ENCODE results near the gene CA10.

DNA sequence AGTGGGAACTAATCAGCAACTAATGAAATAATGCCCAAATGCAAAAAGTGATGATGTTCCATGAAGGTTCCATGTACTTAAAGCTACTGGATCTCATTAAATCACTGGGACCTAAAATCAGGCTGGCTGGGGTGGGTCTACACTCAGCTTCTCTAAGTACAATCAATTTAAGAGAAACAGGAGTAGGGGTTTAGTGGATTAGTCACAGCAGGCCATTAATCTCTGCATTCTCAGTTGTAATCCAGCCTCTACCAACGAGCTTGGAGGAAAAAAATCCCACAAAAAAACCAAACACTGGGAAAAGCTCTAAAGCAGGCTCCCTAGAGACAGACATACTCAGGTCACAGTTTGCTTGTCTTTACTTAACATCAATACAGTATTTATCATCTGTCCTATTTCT lies 15.0 kb downstream of the CA10 start:
- TF ChIP-seq POLR2AphosphoS5 (IDR thresholded peaks at IDR 0.05; ENCODE audit: low read depth) (no peak), GABPA (IDR thresholded peaks at IDR 0.05; ENCODE audit: low read depth) (no peak), SPI1 (IDR thresholded peaks at IDR 0.05; ENCODE audit: borderline replicate concordance, low read depth) (no peak)
- TF ChIP-seq, protein P1, sequence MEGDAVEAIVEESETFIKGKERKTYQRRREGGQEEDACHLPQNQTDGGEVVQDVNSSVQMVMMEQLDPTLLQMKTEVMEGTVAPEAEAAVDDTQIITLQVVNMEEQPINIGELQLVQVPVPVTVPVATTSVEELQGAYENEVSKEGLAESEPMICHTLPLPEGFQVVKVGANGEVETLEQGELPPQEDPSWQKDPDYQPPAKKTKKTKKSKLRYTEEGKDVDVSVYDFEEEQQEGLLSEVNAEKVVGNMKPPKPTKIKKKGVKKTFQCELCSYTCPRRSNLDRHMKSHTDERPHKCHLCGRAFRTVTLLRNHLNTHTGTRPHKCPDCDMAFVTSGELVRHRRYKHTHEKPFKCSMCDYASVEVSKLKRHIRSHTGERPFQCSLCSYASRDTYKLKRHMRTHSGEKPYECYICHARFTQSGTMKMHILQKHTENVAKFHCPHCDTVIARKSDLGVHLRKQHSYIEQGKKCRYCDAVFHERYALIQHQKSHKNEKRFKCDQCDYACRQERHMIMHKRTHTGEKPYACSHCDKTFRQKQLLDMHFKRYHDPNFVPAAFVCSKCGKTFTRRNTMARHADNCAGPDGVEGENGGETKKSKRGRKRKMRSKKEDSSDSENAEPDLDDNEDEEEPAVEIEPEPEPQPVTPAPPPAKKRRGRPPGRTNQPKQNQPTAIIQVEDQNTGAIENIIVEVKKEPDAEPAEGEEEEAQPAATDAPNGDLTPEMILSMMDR (IDR thresholded peaks at IDR 0.05; ENCODE audit: insufficient read depth, low read length) = no peak
- TF ChIP-seq, protein P2, sequence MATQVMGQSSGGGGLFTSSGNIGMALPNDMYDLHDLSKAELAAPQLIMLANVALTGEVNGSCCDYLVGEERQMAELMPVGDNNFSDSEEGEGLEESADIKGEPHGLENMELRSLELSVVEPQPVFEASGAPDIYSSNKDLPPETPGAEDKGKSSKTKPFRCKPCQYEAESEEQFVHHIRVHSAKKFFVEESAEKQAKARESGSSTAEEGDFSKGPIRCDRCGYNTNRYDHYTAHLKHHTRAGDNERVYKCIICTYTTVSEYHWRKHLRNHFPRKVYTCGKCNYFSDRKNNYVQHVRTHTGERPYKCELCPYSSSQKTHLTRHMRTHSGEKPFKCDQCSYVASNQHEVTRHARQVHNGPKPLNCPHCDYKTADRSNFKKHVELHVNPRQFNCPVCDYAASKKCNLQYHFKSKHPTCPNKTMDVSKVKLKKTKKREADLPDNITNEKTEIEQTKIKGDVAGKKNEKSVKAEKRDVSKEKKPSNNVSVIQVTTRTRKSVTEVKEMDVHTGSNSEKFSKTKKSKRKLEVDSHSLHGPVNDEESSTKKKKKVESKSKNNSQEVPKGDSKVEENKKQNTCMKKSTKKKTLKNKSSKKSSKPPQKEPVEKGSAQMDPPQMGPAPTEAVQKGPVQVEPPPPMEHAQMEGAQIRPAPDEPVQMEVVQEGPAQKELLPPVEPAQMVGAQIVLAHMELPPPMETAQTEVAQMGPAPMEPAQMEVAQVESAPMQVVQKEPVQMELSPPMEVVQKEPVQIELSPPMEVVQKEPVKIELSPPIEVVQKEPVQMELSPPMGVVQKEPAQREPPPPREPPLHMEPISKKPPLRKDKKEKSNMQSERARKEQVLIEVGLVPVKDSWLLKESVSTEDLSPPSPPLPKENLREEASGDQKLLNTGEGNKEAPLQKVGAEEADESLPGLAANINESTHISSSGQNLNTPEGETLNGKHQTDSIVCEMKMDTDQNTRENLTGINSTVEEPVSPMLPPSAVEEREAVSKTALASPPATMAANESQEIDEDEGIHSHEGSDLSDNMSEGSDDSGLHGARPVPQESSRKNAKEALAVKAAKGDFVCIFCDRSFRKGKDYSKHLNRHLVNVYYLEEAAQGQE (IDR thresholded peaks at IDR 0.05; ENCODE audit: insufficient replicate concordance, low read depth) = no peak

Measured in HL-60 (cell line).